Mesodermal cell (in vitro differentiated cells): ENCODE measurements around the gene ALX3. TPM values are rescaled to one million over a fixed set of nuclear protein-coding genes. Genes with fewer than 3 reads are reported as not detected.
A peak's percentile ranks its signal among the peaks of the same experiment; 100 is the strongest.

Source experiments
- H3K27ac ChIP-seq: 2 replicates; pipeline ENCODE4 v1.7.0; 2013; ENCODE audit warnings: mild to moderate bottlenecking, low read depth, low read length, moderate library complexity; ENCODE audit not compliant: severe bottlenecking
- H3K36me3 ChIP-seq: 2 replicates; pipeline ENCODE4 v1.7.1; 2013; ENCODE audit warnings: mild to moderate bottlenecking, low read length, moderate library complexity; ENCODE audit not compliant: control insufficient read depth, insufficient read depth
- H3K4me1 ChIP-seq: one replicate; pipeline ENCODE4 v1.7.1; 2013; ENCODE audit warnings: mild to moderate bottlenecking, low read length; ENCODE audit not compliant: insufficient read depth, control insufficient read depth, poor library complexity, severe bottlenecking
- H3K4me3 ChIP-seq: 2 replicates; pipeline ENCODE4 v1.7.0; 2013; ENCODE audit warnings: low read length, control low read depth, mild to moderate bottlenecking; ENCODE audit not compliant: insufficient read depth, poor library complexity, severe bottlenecking; ENCODE audit errors: extremely low read depth
- H3K9me3 ChIP-seq: 2 replicates; pipeline ENCODE4 v1.7.1; 2013; ENCODE audit warnings: mild to moderate bottlenecking, low read length, moderate library complexity; ENCODE audit not compliant: control insufficient read depth
- WGBS, 2 experiments: methylation state at CpG; one replicate each; pipeline ENCODE4 v1.1.5; 2013; ENCODE audit warnings: missing lambda C conversion rate in 2 of 2; ENCODE audit not compliant: insufficient coverage in 2 of 2; 5-methylcytosine and 5-hydroxymethylcytosine counted together
- polyA plus RNA-seq, 2 experiments: library from polyadenylated mRNA; stranded (reverse); fragments of 50-300 nt; gene quantifications; one replicate each; pipeline ENCODE4 v1.2.3, GENCODE V29; 2013

ALX3 gene
- polyA plus RNA-seq (2013, experiment 1 of 2), result 1.2 TPM
- 1.8 TPM for polyA plus RNA-seq (2013, experiment 2 of 2)

GRCh38 chr1:110070671-110071242 is at the start of gene ALX3:
TSS of gene ALX3 (minus strand) at chr1:110070672. CDS start at chr1:110070612, 60 bp downstream.
- peak within 1 kb of the TSS; percentile 14 for H3K4me3 ChIP-seq
- H3K9me3 ChIP-seq, result no peaks in the 10 kb centered on the region
- H3K27ac ChIP-seq, result no peak within 1 kb of the TSS
- 13 to 22% methylated on average over 9 to 10 of the region's 27 CpGs for WGBS, 2 experiments
- peaks cover 5% of the 10 kb centered on the region for H3K4me1 ChIP-seq
- H3K36me3 ChIP-seq, result no peaks in the 10 kb centered on the region

- H3K4me3 ChIP-seq, result no peak overlapping the region
- no peaks in the 10 kb centered on the region for H3K36me3 ChIP-seq
- no peak overlapping the region for H3K27ac ChIP-seq
- H3K4me1 ChIP-seq, result no peaks in the 10 kb centered on the region
- H3K9me3 ChIP-seq, result peaks cover 10% of the 10 kb centered on the region
- 90 to 95% methylated on average over 2 of the region's 3 CpGs for WGBS, 2 experiments
Measured at GRCh38 chr1:110119843-110120242, 49.4 kb upstream of the ALX3 start.

GRCh38 chr1:110118636-110119396 is 48.3 kb upstream of the ALX3 start:
- H3K9me3 ChIP-seq, result peaks cover 3% of the 10 kb centered on the region
- H3K4me1 ChIP-seq, result no peaks in the 10 kb centered on the region
- H3K4me3 ChIP-seq, result no peak overlapping the region
- no peak overlapping the region for H3K27ac ChIP-seq
- no peaks in the 10 kb centered on the region for H3K36me3 ChIP-seq
- 63 to 88% methylated on average over 3 to 4 of the region's 7 CpGs for WGBS, 2 experiments

- WGBS, 2 experiments, result 46 to 50% methylated on average over 4 of the region's 5 CpGs
- no peaks in the 10 kb centered on the region for H3K4me1 ChIP-seq
- H3K4me3 ChIP-seq, result no peak overlapping the region
- no peaks in the 10 kb centered on the region for H3K9me3 ChIP-seq
- H3K36me3 ChIP-seq, result no peaks in the 10 kb centered on the region
- no peak overlapping the region for H3K27ac ChIP-seq
Measured at GRCh38 chr1:110114784-110115183, 44.3 kb upstream of the ALX3 start.

- no peak overlapping the region for H3K27ac ChIP-seq
- H3K9me3 ChIP-seq, result no peaks in the 10 kb centered on the region
- no peak overlapping the region for H3K4me3 ChIP-seq
- WGBS, 2 experiments, result 89% methylated on average over 4 to 5 of the region's 5 CpGs
- no peaks in the 10 kb centered on the region for H3K4me1 ChIP-seq
- H3K36me3 ChIP-seq, result no peaks in the 10 kb centered on the region
Measured at GRCh38 chr1:110114173-110114572, 43.7 kb upstream of the ALX3 start.

GRCh38 chr1:110113551-110113950 is 43.1 kb upstream of the ALX3 start:
- H3K4me3 ChIP-seq, result no peak overlapping the region
- WGBS, 2 experiments, result 73 to 85% methylated on average over 4 to 5 of the region's 5 CpGs

GRCh38 chr1:110112656-110113055 is 42.2 kb upstream of the ALX3 start:
- H3K36me3 ChIP-seq, result no peaks in the 10 kb centered on the region
- 86 to 92% methylated on average over 7 to 9 of the region's 9 CpGs for WGBS, 2 experiments
- no peaks in the 10 kb centered on the region for H3K9me3 ChIP-seq
- H3K4me1 ChIP-seq, result no peaks in the 10 kb centered on the region
- no peak overlapping the region for H3K4me3 ChIP-seq
- H3K27ac ChIP-seq, result no peak overlapping the region

More at GRCh38 chr1:110113551-110113950, 43.1 kb upstream of the ALX3 start:
- Histone ChIP-seq H3K36me3 (no peaks in the 10 kb centered on the region), H3K9me3 (no peaks in the 10 kb centered on the region), H3K4me1 (no peaks in the 10 kb centered on the region), H3K27ac (no peak overlapping the region)

GRCh38 chr1:110112143-110112542 is 41.7 kb upstream of the ALX3 start, which contains the start of gene UBL4B:
TSS of gene UBL4B (plus strand) at chr1:110112443. CDS start at chr1:110112535, 92 bp downstream.
- H3K4me1 ChIP-seq, result no peaks in the 10 kb centered on the region
- no peaks in the 10 kb centered on the region for H3K36me3 ChIP-seq
- H3K9me3 ChIP-seq, result no peaks in the 10 kb centered on the region
- 86 to 89% methylated on average over 3 to 4 of the region's 5 CpGs for WGBS, 2 experiments
- no peak within 1 kb of the TSS for H3K4me3 ChIP-seq
- H3K27ac ChIP-seq, result no peak within 1 kb of the TSS

GRCh38 chr1:110111081-110111480 is 40.6 kb upstream of the ALX3 start:
- WGBS, 2 experiments, result 80 to 81% methylated on average over 3 to 4 of the region's 4 CpGs
- Histone ChIP-seq H3K9me3 (no peaks in the 10 kb centered on the region), H3K36me3 (no peaks in the 10 kb centered on the region), H3K4me1 (no peaks in the 10 kb centered on the region), H3K4me3 (no peak overlapping the region), H3K27ac (no peak overlapping the region)

- Histone ChIP-seq H3K36me3 (no peaks in the 10 kb centered on the region), H3K4me3 (no peak overlapping the region), H3K27ac (no peak overlapping the region), H3K4me1 (no peaks in the 10 kb centered on the region), H3K9me3 (no peaks in the 10 kb centered on the region)
- 75 to 79% methylated on average over 7 of the region's 7 CpGs for WGBS, 2 experiments
Measured at GRCh38 chr1:110107867-110108469, 37.5 kb upstream of the ALX3 start.
